Vagina (tissue), 2 donors: ENCODE data around the gene CD80.

Source experiments
- CTCF ChIP-seq, 3 experiments: fragments of 450-650 bp in 2 of 3; fragments of 200-600 bp in 1 of 3; sonication (generic) in 1 of 3; IDR thresholded peaks; one replicate each; pipeline ENCODE4 v1.5.1; 2017 to 2019; ENCODE audit warnings: antibody characterized with exemption in 3 of 3, mild to moderate bottlenecking in 2 of 3, moderate library complexity in 2 of 3
- POLR2A ChIP-seq, 2 donors: fragments of 450-650 bp; IDR thresholded peaks; one replicate each; pipeline ENCODE4 v1.6.1; 2017; ENCODE audit warnings: antibody characterized with exemption in 2 of 2, mild to moderate bottlenecking in 2 of 2, moderate library complexity in 2 of 2

GRCh38 chr3:119590706-119591105 lies 31.3 kb upstream of the CD80 start:
- TF ChIP-seq POLR2A (IDR thresholded peaks at IDR 0.05) (no peak), CTCF (IDR thresholded peaks at IDR 0.05) (no peak)
